ENCODE measurements around the gene MPZL3. TPM values are rescaled to one million over a fixed set of nuclear protein-coding genes. Genes with fewer than 3 reads are reported as not detected.

MPZL3 gene
- polyA plus RNA-seq, 1 donor (not counting 4 experiments of a cell fraction or from before 2014, with no cell fraction given), result 7.9 TPM

DNA sequence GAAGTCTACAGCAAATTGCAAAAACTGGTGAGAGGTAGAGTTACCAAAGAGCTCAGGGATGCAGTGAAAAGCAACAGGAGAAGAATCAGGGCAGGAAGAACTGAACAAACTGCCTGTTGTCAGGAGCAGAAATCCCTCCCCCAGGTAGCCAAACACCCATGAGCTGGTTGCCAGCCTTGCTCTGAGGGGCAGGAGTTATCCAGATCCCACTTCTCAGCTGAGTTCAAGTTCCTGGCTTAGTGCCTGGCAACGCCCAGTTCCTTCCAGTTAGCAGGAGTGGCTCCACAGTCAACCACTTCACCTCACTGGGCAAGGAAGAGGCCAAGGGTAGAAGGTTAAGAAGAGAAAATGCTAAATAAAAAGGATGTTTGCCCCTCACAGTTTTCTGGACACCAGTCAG, 13.8 kb upstream of the MPZL3 start:
- H3K4me3 ChIP-seq (ENCODE audit: control insufficient read depth in 2 of 3, extremely low read depth in 1 of 3, insufficient read depth in 2 of 3, low read depth in 1 of 3, low read length in 3 of 3), result peak overlapping the region; percentile 53 to 97 (median 96)
- TF ChIP-seq, protein P1, sequence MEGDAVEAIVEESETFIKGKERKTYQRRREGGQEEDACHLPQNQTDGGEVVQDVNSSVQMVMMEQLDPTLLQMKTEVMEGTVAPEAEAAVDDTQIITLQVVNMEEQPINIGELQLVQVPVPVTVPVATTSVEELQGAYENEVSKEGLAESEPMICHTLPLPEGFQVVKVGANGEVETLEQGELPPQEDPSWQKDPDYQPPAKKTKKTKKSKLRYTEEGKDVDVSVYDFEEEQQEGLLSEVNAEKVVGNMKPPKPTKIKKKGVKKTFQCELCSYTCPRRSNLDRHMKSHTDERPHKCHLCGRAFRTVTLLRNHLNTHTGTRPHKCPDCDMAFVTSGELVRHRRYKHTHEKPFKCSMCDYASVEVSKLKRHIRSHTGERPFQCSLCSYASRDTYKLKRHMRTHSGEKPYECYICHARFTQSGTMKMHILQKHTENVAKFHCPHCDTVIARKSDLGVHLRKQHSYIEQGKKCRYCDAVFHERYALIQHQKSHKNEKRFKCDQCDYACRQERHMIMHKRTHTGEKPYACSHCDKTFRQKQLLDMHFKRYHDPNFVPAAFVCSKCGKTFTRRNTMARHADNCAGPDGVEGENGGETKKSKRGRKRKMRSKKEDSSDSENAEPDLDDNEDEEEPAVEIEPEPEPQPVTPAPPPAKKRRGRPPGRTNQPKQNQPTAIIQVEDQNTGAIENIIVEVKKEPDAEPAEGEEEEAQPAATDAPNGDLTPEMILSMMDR (optimal IDR thresholded peaks at IDR 0.05 in 1 of 3, IDR thresholded peaks at IDR 0.05 in 1 of 3, conservative IDR thresholded peaks at IDR 0.05 in 1 of 3; ENCODE audit: extremely low read depth in 1 of 3, insufficient read depth in 2 of 3, low read length in 3 of 3), result no peak
- no peak for TF ChIP-seq EZH2 (IDR thresholded peaks at IDR 0.05; ENCODE audit: low read length)
- peak overlapping the region; percentile 97 for H3K4me2 ChIP-seq (ENCODE audit: control insufficient read depth, extremely low read depth, insufficient read depth, low read depth, low read length)
- H3K4me1 ChIP-seq (ENCODE audit: control insufficient read depth, extremely low read depth, insufficient read depth, low read length), result peaks cover 57% of the 10 kb centered on the region
- FAIRE-seq, result peak; percentile 83
- H3K79me2 ChIP-seq (ENCODE audit: control insufficient read depth, insufficient read depth, low read length), result peaks cover 30% of the 10 kb centered on the region
- dilution Hi-C loops (cut with MboI; ENCODE audit: extremely low pct_ligation_motif_present, low sequenced_read_pairs), result no loop called here
- no peaks in the 10 kb centered on the region for H3K9me1 ChIP-seq (ENCODE audit: control insufficient read depth, extremely low read depth, insufficient read depth, low read length)
- no peaks in the 10 kb centered on the region for H3K9me3 ChIP-seq (ENCODE audit: control insufficient read depth, low read depth, low read length)
- peak overlapping the region; percentile 96 for H3K27ac ChIP-seq (ENCODE audit: control insufficient read depth, insufficient read depth, low read length)
- peaks cover 10 to 22% of the 10 kb centered on the region in 2 experiments for H3K36me3 ChIP-seq (ENCODE audit: control insufficient read depth in 2 of 2, extremely low read depth in 1 of 2, insufficient read depth in 2 of 2, low read length in 2 of 2)
- peak overlapping the region; percentile 93 for H3K9ac ChIP-seq (ENCODE audit: control insufficient read depth, extremely low read depth, insufficient read depth, low read length)
- H4K20me1 ChIP-seq (ENCODE audit: control insufficient read depth, extremely low read depth, insufficient read depth, low read length), result no peaks in the 10 kb centered on the region
- H2AFZ ChIP-seq (ENCODE audit: control insufficient read depth, low read length), result no peak overlapping the region
- no peak for DNase-seq (ENCODE audit: low read depth, low spot score)
- H3K27me3 ChIP-seq (ENCODE audit: control insufficient read depth, extremely low read depth, insufficient read depth, low read length), result no peaks in the 10 kb centered on the region

DNA sequence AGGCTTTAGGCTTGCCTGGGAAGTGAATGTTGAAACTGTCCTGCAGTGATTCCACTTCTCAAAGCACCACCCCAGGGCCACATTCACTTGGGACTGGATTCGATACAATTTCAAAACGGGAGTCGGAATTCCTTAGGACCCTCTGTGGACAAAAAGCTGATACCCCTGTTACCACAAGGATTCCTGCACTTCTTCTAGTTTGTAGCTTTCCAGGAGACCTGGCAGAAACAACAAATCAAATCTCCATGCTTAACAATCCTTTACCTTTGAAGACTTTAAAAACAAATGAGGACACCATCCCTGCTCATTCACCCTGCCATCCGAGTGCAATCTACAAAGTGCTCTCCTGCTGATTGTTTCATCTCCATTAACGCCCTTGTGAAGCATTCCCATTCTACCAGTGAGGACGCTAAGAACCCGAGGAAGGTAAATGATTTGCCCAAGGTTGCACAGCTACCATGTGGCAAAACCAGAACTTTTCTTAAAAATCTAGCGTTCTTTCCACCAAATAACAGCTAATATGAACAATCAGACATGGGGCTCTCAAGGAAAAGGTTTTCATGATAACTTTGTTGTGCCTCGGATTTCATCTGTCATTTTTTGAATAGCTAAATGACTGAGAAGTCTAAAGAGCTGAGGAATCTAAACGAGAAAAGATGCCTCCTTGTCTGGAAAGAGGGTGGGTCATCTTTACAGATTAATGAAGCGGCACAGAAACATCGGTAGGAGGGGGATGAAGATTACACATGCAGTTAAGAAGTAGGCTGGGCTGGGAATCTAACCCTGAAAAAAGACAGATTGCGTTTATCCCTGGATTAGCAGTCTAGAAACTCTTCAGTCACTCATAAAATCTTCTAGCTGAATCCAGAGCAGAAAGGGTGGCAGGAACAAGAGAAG, 12.7 kb upstream of the MPZL3 start:
- Histone ChIP-seq H3K4me2 (ENCODE audit: control insufficient read depth, extremely low read depth, insufficient read depth, low read depth, low read length) (peak overlapping the region; percentile 97), H2AFZ (ENCODE audit: control insufficient read depth, low read length) (peak overlapping the region; percentile 51)

More for the DNA sequence above, 12.7 kb upstream of the MPZL3 start:
- Histone ChIP-seq H3K9me1 (ENCODE audit: control insufficient read depth, extremely low read depth, insufficient read depth, low read length) (no peaks in the 10 kb centered on the region), H3K9me3 (ENCODE audit: control insufficient read depth, low read depth, low read length) (no peaks in the 10 kb centered on the region), H3K9ac (ENCODE audit: control insufficient read depth, extremely low read depth, insufficient read depth, low read length) (peak overlapping the region; percentile 93), H3K36me3 (ENCODE audit: control insufficient read depth in 2 of 2, extremely low read depth in 1 of 2, insufficient read depth in 2 of 2, low read length in 2 of 2) (peaks cover 18 to 31% of the 10 kb centered on the region in 2 experiments), H3K27ac (ENCODE audit: control insufficient read depth, insufficient read depth, low read length) (peak overlapping the region; percentile 96), H4K20me1 (ENCODE audit: control insufficient read depth, extremely low read depth, insufficient read depth, low read length) (no peaks in the 10 kb centered on the region), H3K4me3 (ENCODE audit: control insufficient read depth in 2 of 3, extremely low read depth in 1 of 3, insufficient read depth in 2 of 3, low read depth in 1 of 3, low read length in 3 of 3) (peak overlapping the region; percentile 53 to 97 (median 96)), H3K79me2 (ENCODE audit: control insufficient read depth, insufficient read depth, low read length) (peaks cover 33% of the 10 kb centered on the region), H3K4me1 (ENCODE audit: control insufficient read depth, extremely low read depth, insufficient read depth, low read length) (peaks cover 65% of the 10 kb centered on the region), H3K27me3 (ENCODE audit: control insufficient read depth, extremely low read depth, insufficient read depth, low read length) (no peaks in the 10 kb centered on the region)
- dilution Hi-C loops (cut with MboI; ENCODE audit: extremely low pct_ligation_motif_present, low sequenced_read_pairs), result no loop called here
- TF ChIP-seq, protein P1 (optimal IDR thresholded peaks at IDR 0.05 in 1 of 3, IDR thresholded peaks at IDR 0.05 in 1 of 3, conservative IDR thresholded peaks at IDR 0.05 in 1 of 3; ENCODE audit: extremely low read depth in 1 of 3, insufficient read depth in 2 of 3, low read length in 3 of 3), result no peak
- no peak for TF ChIP-seq EZH2 (IDR thresholded peaks at IDR 0.05; ENCODE audit: low read length)
- DNase-seq (ENCODE audit: low read depth, low spot score) (no peak), FAIRE-seq (peak; percentile 43)

All from keratinocyte (primary cell).